DND-41 (cell line): ENCODE measurements around the gene ANK3.

Source experiments
- ATAC-seq: fragments of 200-7000 bp; cut with Tn5 transposase; 3 replicates; pipeline ENCODE4 v1.9.1; 2021; ENCODE audit warnings: low read depth; ENCODE audit not compliant: insufficient read depth
- DNase-seq: peaks from one replicate; pipeline ENCODE4 v3.0.0-alpha.2; 2020
- H2AFZ ChIP-seq: 2 replicates; pipeline ENCODE4 v1.6.0; 2012; ENCODE audit warnings: low read depth, low read length
- H3K27ac ChIP-seq: 2 replicates; pipeline ENCODE4 v1.5.1; 2012; ENCODE audit warnings: low read length, inconsistent platforms
- H3K27me3 ChIP-seq: fragments of 200-600 bp; sonication (generic); 2 replicates; pipeline ENCODE4 v1.6.0; 2012; ENCODE audit warnings: low read length, mild to moderate bottlenecking, inconsistent platforms; ENCODE audit not compliant: insufficient read depth, poor library complexity
- H3K36me3 ChIP-seq: 2 replicates; pipeline ENCODE4 v1.5.1; 2012; ENCODE audit warnings: low read length, inconsistent platforms; ENCODE audit not compliant: insufficient read depth
- H3K4me1 ChIP-seq: 2 replicates; pipeline ENCODE4 v1.5.1; 2012; ENCODE audit warnings: mild to moderate bottlenecking, low read length; ENCODE audit not compliant: insufficient read depth
- H3K4me2 ChIP-seq: 2 replicates; pipeline ENCODE4 v1.6.0; 2012; ENCODE audit warnings: mild to moderate bottlenecking, moderate library complexity, low read length, inconsistent platforms; ENCODE audit not compliant: insufficient read depth
- H3K4me3 ChIP-seq, 2 experiments: fragments of 200-600 bp in 1 of 2; shearing (Covaris generic) in 1 of 2; 2 replicates each; pipeline ENCODE4 v1.5.1; 2012 to 2016; ENCODE audit warnings: inconsistent platforms in 2 of 2, low read length in 2 of 2, mild to moderate bottlenecking in 2 of 2, low read depth in 1 of 2, moderate library complexity in 1 of 2
- H3K79me2 ChIP-seq: 2 replicates; pipeline ENCODE4 v1.6.0; 2012; ENCODE audit warnings: low read length, inconsistent platforms; ENCODE audit not compliant: insufficient read depth
- H3K9ac ChIP-seq: 2 replicates; pipeline ENCODE4 v1.6.0; 2012; ENCODE audit warnings: low read depth, mild to moderate bottlenecking, inconsistent platforms, low read length, moderate library complexity
- H3K9me3 ChIP-seq: 2 replicates; pipeline ENCODE4 v1.5.1; 2012; ENCODE audit warnings: low read length, moderate library complexity, mild to moderate bottlenecking, inconsistent platforms; ENCODE audit not compliant: insufficient read depth, severe bottlenecking
- H4K20me1 ChIP-seq: 2 replicates; pipeline ENCODE4 v1.6.0; 2012; ENCODE audit warnings: low read length; ENCODE audit not compliant: insufficient read depth
- EZH2 ChIP-seq: IDR thresholded peaks from 3 replicates; pipeline ENCODE4 v1.6.1; 2012; ENCODE audit warnings: borderline replicate concordance, low read depth, mild to moderate bottlenecking, moderate library complexity, low read length, inconsistent platforms; ENCODE audit not compliant: severe bottlenecking
- TF ChIP-seq, protein P1 (sequence below): IDR thresholded peaks from 2 replicates; pipeline ENCODE4 v1.5.1; 2012; ENCODE audit warnings: borderline replicate concordance, low read length, moderate library complexity, mild to moderate bottlenecking; ENCODE audit not compliant: poor library complexity, severe bottlenecking; ENCODE audit errors: extremely low read depth

The ANK3 gene

GRCh38 chr10:60082341-60082740 lies 307.3 kb downstream of the ANK3 start:
- Histone ChIP-seq H3K36me3 (no peaks in the 10 kb centered on the region), H3K9ac (no peak overlapping the region), H3K4me2 (no peak overlapping the region), H4K20me1 (no peaks in the 10 kb centered on the region), H3K27me3 (no peaks in the 10 kb centered on the region), H3K27ac (no peak overlapping the region), H3K4me3 (no peak overlapping the region), H3K79me2 (no peaks in the 10 kb centered on the region), H3K4me1 (no peaks in the 10 kb centered on the region), H3K9me3 (no peaks in the 10 kb centered on the region), H2AFZ (no peak overlapping the region)
- TF ChIP-seq, protein P1, sequence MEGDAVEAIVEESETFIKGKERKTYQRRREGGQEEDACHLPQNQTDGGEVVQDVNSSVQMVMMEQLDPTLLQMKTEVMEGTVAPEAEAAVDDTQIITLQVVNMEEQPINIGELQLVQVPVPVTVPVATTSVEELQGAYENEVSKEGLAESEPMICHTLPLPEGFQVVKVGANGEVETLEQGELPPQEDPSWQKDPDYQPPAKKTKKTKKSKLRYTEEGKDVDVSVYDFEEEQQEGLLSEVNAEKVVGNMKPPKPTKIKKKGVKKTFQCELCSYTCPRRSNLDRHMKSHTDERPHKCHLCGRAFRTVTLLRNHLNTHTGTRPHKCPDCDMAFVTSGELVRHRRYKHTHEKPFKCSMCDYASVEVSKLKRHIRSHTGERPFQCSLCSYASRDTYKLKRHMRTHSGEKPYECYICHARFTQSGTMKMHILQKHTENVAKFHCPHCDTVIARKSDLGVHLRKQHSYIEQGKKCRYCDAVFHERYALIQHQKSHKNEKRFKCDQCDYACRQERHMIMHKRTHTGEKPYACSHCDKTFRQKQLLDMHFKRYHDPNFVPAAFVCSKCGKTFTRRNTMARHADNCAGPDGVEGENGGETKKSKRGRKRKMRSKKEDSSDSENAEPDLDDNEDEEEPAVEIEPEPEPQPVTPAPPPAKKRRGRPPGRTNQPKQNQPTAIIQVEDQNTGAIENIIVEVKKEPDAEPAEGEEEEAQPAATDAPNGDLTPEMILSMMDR = no peak
- no peak for TF ChIP-seq EZH2
- ATAC-seq = no peak
- no peak for DNase-seq

GRCh38 chr10:60073781-60074656 lies 315.7 kb downstream of the ANK3 start:
- H3K4me2 ChIP-seq = no peak overlapping the region
- no peak for ATAC-seq
- H2AFZ ChIP-seq = no peak overlapping the region

DNA sequence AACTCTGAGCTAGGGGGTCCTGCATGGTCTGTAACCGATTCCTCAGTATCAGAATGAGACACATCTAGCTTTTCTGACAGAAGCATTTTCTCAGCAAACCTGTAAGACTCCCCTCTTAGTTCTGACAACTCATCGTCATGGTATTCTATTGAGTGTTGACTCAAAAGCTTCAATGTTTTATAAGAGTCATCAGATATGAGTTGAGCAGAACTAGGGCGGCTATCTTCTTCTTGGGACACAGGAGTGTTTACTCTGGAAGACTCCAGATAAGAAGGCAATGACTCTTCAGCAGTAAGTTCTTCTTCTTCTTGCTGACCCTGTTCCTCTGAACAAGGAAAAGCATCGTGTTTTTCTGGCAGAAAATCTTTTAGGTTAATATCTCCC lies 316.3 kb downstream of the ANK3 start:
- Histone ChIP-seq H3K4me2 (no peak overlapping the region), H3K27ac (no peak overlapping the region), H3K79me2 (no peaks in the 10 kb centered on the region), H4K20me1 (no peaks in the 10 kb centered on the region), H3K9ac (no peak overlapping the region), H3K4me1 (no peaks in the 10 kb centered on the region), H3K4me3 (no peak overlapping the region), H3K36me3 (no peaks in the 10 kb centered on the region), H3K9me3 (no peaks in the 10 kb centered on the region), H2AFZ (no peak overlapping the region), H3K27me3 (no peaks in the 10 kb centered on the region)
- DNase-seq = no peak
- no peak for ATAC-seq
- TF ChIP-seq, protein P1 = no peak
- no peak for TF ChIP-seq EZH2

More at GRCh38 chr10:60073781-60074656, 315.7 kb downstream of the ANK3 start:
- H3K9me3 ChIP-seq = no peaks in the 10 kb centered on the region
- no peak for TF ChIP-seq EZH2
- TF ChIP-seq, protein P1 = no peak
- H3K27me3 ChIP-seq = no peaks in the 10 kb centered on the region
- no peaks in the 10 kb centered on the region for H3K79me2 ChIP-seq
- H3K9ac ChIP-seq = no peak overlapping the region
- DNase-seq = no peak
- H4K20me1 ChIP-seq = no peaks in the 10 kb centered on the region
- H3K27ac ChIP-seq = no peak overlapping the region
- no peaks in the 10 kb centered on the region for H3K4me1 ChIP-seq
- no peak overlapping the region for H3K4me3 ChIP-seq
- H3K36me3 ChIP-seq = no peaks in the 10 kb centered on the region
